ENCODE results near the gene FAM9A.

DNA sequence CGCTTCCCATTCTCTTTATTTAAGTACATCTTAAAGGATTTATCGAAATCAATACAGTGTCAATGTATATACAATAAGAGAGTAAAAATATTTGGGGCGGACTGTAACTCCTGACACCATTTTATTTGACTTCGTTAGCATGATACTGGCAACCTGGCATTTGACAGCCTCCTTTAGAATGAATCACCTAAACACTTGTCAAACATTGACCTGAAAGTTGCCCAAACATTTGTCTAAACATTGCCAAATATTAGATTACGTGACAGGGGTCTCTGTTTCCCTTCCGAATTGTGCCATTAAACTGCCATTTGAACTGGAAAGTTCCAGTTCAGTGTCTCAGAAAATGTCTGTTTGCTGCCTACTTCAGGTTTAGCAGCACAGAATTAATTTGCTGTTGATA lies 20.8 kb upstream of the FAM9A start:
- no peak for TF ChIP-seq EZH2 (IDR thresholded peaks at IDR 0.05; ENCODE audit: borderline replicate concordance, low read length)
- TF ChIP-seq, protein P1, sequence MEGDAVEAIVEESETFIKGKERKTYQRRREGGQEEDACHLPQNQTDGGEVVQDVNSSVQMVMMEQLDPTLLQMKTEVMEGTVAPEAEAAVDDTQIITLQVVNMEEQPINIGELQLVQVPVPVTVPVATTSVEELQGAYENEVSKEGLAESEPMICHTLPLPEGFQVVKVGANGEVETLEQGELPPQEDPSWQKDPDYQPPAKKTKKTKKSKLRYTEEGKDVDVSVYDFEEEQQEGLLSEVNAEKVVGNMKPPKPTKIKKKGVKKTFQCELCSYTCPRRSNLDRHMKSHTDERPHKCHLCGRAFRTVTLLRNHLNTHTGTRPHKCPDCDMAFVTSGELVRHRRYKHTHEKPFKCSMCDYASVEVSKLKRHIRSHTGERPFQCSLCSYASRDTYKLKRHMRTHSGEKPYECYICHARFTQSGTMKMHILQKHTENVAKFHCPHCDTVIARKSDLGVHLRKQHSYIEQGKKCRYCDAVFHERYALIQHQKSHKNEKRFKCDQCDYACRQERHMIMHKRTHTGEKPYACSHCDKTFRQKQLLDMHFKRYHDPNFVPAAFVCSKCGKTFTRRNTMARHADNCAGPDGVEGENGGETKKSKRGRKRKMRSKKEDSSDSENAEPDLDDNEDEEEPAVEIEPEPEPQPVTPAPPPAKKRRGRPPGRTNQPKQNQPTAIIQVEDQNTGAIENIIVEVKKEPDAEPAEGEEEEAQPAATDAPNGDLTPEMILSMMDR (IDR thresholded peaks at IDR 0.05; ENCODE audit: low read length) = no peak

All from OCI-LY1 (cell line).